B cell (primary cell): ENCODE measurements around the gene MKRN1. TPM values are rescaled to one million over a fixed set of nuclear protein-coding genes. Genes with fewer than 3 reads are reported as not detected.
A peak's percentile ranks its signal among the peaks of the same experiment; 100 is the strongest.

ENCODE experiments used
- ATAC-seq: fragments of 200-7000 bp; cut with Tn5 transposase; one replicate; pipeline ENCODE4 v1.10.0; 2021; ENCODE audit warnings: low read depth, mild to moderate bottlenecking, moderate number of reproducible peaks, moderate library complexity
- CTCF ChIA-PET: fragments of 350-600 bp; sonication (Branson Sonifier 250); formaldehyde crosslinking; loops from one replicate; lab custom pipeline; 2021; ENCODE audit warnings: antibody characterized with exemption, inconsistent platforms; lab: Charles Lee
- POLR2A ChIA-PET: fragments of 350-600 bp; sonication (Branson Sonifier 250); formaldehyde crosslinking; loops from one replicate; lab custom pipeline; 2021; ENCODE audit warnings: antibody characterized with exemption; lab: Charles Lee
- DNase-seq: peaks from one replicate; pipeline ENCODE4 v3.0.0; 2013
- H2AFZ ChIP-seq: 2 replicates; pipeline ENCODE4 v1.6.1; 2012; ENCODE audit warnings: mild to moderate bottlenecking, low read depth, low read length; ENCODE audit not compliant: insufficient read depth, poor library complexity, severe bottlenecking
- H3K27ac ChIP-seq, 2 donors: 1 replicate in 1 of 2; 2 replicates in 1 of 2; pipeline ENCODE4 v1.5.1; 2012 to 2013; ENCODE audit warnings: low read length in 2 of 2, mild to moderate bottlenecking in 2 of 2, moderate library complexity in 1 of 2
- H3K27me3 ChIP-seq, 4 experiments: fragments of 200-600 bp in 1 of 4; sonication (generic) in 1 of 4; replicated peaks in 1 of 4; 1 replicate in 2 of 4; 2 replicates in 2 of 4; pipeline versions ENCODE4 v1.6.1 to v1.7.0; 2013 to 2016; ENCODE audit warnings: low read length in 3 of 4, mild to moderate bottlenecking in 2 of 4, mixed read lengths in 1 of 4, moderate library complexity in 1 of 4; ENCODE audit not compliant: insufficient read depth in 4 of 4, control insufficient read depth in 3 of 4; ENCODE audit errors: control extremely low read depth in 1 of 4
- H3K36me3 ChIP-seq, 2 experiments: replicated peaks in 1 of 2; 1 replicate in 1 of 2; 2 replicates in 1 of 2; pipeline versions ENCODE4 v1.6.1 to v1.7.1; 2013; ENCODE audit warnings: low read length in 1 of 2; ENCODE audit not compliant: insufficient read depth in 2 of 2, control insufficient read depth in 1 of 2; ENCODE audit errors: control extremely low read depth in 1 of 2, extremely low read depth in 1 of 2
- H3K4me1 ChIP-seq, 2 donors: fragments of 200-600 bp in 1 of 2; sonication (generic) in 1 of 2; 1 replicate in 1 of 2; 2 replicates in 1 of 2; pipeline versions ENCODE4 v1.5.1 to v1.6.1; 2013 to 2017; ENCODE audit warnings: low read length in 2 of 2; ENCODE audit not compliant: control insufficient read depth in 2 of 2, insufficient read depth in 2 of 2
- H3K4me2 ChIP-seq: replicated peaks from 2 replicates; pipeline ENCODE3; 2012; ENCODE audit warnings: mild to moderate bottlenecking, low read depth, low read length; ENCODE audit not compliant: poor library complexity, severe bottlenecking
- H3K4me3 ChIP-seq, 5 experiments: fragments of 200-600 bp in 1 of 5; sonication (generic) in 1 of 5; 1 replicate in 3 of 5; 2 replicates in 2 of 5; pipeline versions ENCODE4 v1.5.1 to v1.7.0; 2011 to 2016; ENCODE audit warnings: low read length in 4 of 5, mild to moderate bottlenecking in 4 of 5, low read depth in 2 of 5, control low read depth in 1 of 5, moderate library complexity in 1 of 5; ENCODE audit not compliant: insufficient read depth in 1 of 5; ENCODE audit errors: control extremely low read depth in 1 of 5, extremely low read depth in 1 of 5
- H3K79me2 ChIP-seq: fragments of 200-600 bp; sonication (generic); one replicate; pipeline ENCODE4 v1.6.0; 2016; ENCODE audit warnings: low read length; ENCODE audit not compliant: control insufficient read depth, insufficient read depth
- H3K9ac ChIP-seq: fragments of 200-600 bp; sonication (generic); 2 replicates; pipeline ENCODE4 v1.6.1; 2017; ENCODE audit warnings: mild to moderate bottlenecking, low read length, moderate library complexity
- H3K9me3 ChIP-seq, 3 donors: one replicate each; pipeline versions ENCODE4 v1.6.1 to v1.7.1; 2013; ENCODE audit warnings: low read length in 2 of 3; ENCODE audit not compliant: control insufficient read depth in 2 of 3, insufficient read depth in 1 of 3; ENCODE audit errors: control extremely low read depth in 1 of 3
- H4K20me1 ChIP-seq: 2 replicates; pipeline ENCODE4 v1.6.0; 2012; ENCODE audit warnings: mild to moderate bottlenecking, low read length; ENCODE audit not compliant: insufficient read depth, control insufficient read depth, poor library complexity, severe bottlenecking
- H3K27ac Mint-ChIP-seq: one replicate; pipeline ENCODE4 v1.8.0; 2021; ENCODE audit warnings: mixed read lengths
- H3K27me3 Mint-ChIP-seq: one replicate; pipeline ENCODE4 v1.8.0; 2021; ENCODE audit warnings: mixed read lengths
- H3K4me1 Mint-ChIP-seq: one replicate; pipeline ENCODE4 v1.8.0; 2021; ENCODE audit warnings: mixed read lengths
- H3K4me3 Mint-ChIP-seq: one replicate; pipeline ENCODE4 v1.8.0; 2021; ENCODE audit warnings: mixed read lengths
- H3K9me3 Mint-ChIP-seq: one replicate; pipeline ENCODE4 v1.8.0; 2022; ENCODE audit warnings: mixed read lengths; ENCODE audit not compliant: insufficient read depth
- EZH2 ChIP-seq: IDR thresholded peaks from 2 replicates; pipeline ENCODE4 v1.6.1; 2012; ENCODE audit warnings: borderline replicate concordance, low read depth, mild to moderate bottlenecking, moderate library complexity, low read length; ENCODE audit not compliant: insufficient read depth, poor library complexity, severe bottlenecking
- WGBS: methylation state at CpG from one replicate; pipeline ENCODE4 v1.1.5; 2013; ENCODE audit warnings: missing lambda C conversion rate; ENCODE audit not compliant: insufficient coverage; 5-methylcytosine and 5-hydroxymethylcytosine counted together
- intact Hi-C: fragments of 100-400 bp; cut with micrococcal nuclease; formaldehyde crosslinking; loops from one replicate; pipeline ENCODE4 v1.10.0; 2022
- polyA plus RNA-seq: library from polyadenylated mRNA; depleted of rRNA; stranded (reverse); fragments of >200 nt; gene quantifications from 2 replicates; pipeline ENCODE4 v1.2.3, GENCODE V29; 2012
- total RNA-seq, 2 donors: library from RNA; stranded (reverse); fragments of 120-200 nt in 1 of 2; gene quantifications; 1 replicate in 1 of 2; 2 replicates in 1 of 2; pipeline versions ENCODE4 v1.2.3 to v1.2.4, GENCODE V29; 2013 to 2022
- TF ChIP-seq, protein P1 (sequence below): fragments of 200-600 bp; IDR thresholded peaks from one replicate; pipeline ENCODE4 v1.8.0; 2022; ENCODE audit warnings: antibody characterized with exemption, mild to moderate bottlenecking

The MKRN1 gene
- total and polyA plus RNA-seq, 2 donors (not counting 1 experiment from before 2014, with no cell fraction given), result 41.9 to 147 TPM

DNA sequence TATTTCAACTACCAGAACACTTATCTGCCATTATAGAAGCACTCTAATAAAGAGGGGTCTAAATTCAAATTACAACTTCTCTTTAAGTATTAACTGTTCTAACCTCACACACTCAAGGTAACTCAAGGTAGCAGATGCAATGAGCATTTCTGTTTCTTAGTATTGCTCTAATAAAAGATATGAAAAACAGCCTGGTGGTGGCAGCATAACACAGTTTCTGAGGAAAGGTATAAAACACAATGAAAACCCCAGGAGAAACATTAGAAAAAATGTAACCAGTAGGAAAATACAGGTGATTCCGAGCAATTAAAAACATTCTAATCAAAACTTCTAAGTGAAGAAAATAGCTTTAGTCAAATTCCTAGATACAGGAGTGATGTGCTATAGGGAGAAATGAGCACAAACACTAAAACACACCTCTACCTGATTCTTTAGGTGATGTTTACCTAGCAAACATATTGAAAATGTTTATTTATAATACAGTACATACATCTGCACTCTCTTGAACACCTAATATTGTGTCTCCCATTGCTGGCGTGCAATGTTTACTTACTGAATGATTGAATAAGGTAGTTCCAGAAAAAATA is 3.5 kb downstream of the MKRN1 start:
- TF ChIP-seq, protein P1, sequence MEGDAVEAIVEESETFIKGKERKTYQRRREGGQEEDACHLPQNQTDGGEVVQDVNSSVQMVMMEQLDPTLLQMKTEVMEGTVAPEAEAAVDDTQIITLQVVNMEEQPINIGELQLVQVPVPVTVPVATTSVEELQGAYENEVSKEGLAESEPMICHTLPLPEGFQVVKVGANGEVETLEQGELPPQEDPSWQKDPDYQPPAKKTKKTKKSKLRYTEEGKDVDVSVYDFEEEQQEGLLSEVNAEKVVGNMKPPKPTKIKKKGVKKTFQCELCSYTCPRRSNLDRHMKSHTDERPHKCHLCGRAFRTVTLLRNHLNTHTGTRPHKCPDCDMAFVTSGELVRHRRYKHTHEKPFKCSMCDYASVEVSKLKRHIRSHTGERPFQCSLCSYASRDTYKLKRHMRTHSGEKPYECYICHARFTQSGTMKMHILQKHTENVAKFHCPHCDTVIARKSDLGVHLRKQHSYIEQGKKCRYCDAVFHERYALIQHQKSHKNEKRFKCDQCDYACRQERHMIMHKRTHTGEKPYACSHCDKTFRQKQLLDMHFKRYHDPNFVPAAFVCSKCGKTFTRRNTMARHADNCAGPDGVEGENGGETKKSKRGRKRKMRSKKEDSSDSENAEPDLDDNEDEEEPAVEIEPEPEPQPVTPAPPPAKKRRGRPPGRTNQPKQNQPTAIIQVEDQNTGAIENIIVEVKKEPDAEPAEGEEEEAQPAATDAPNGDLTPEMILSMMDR, result peak; percentile 78
- TF ChIP-seq EZH2, result no peak
- Histone ChIP-seq H3K36me3 (peaks cover 4 to 11% of the 10 kb centered on the region in 2 experiments), H3K4me3 (no peak overlapping the region), H3K27me3 (no peaks in the 10 kb centered on the region), H3K9me3 (no peaks in the 10 kb centered on the region), H3K4me2 (no peak overlapping the region), H4K20me1 (peaks cover 55% of the 10 kb centered on the region), H3K9ac (no peak overlapping the region), H2AFZ (no peak overlapping the region), H3K27ac (no peak overlapping the region), H3K4me1 (peaks cover 26 to 27% of the 10 kb centered on the region in 2 donors), H3K79me2 (peaks cover 79% of the 10 kb centered on the region)
- peaks cover 36% of the 10 kb centered on the region for H3K4me1 Mint-ChIP-seq
- H3K27me3 Mint-ChIP-seq, result no peaks in the 10 kb centered on the region
- peak overlapping the region; percentile 53 for H3K4me3 Mint-ChIP-seq
- WGBS, result no CpG with 5 or more reads among the region's 2 CpGs
- peak overlapping the region; percentile 59 for H3K27ac Mint-ChIP-seq
- intact Hi-C loops, result loop anchor here (1.0 to 5.0 kb wide), 6 partner anchors 17 to 539 kb away; partner anchors contain the start of gene BRAF
- DNase-seq, result peak; percentile 68
- ATAC-seq, result no peak
- H3K9me3 Mint-ChIP-seq, result no peaks in the 10 kb centered on the region
- ChIA-PET POLR2A (interaction anchor here (1.5 kb wide), 1 partner anchor 178 kb away, joined by 9 read pairs; no protein-coding TSS in a partner anchor), CTCF (interaction anchor here (0.6 to 8.7 kb wide), 11 partner anchors 11 to 329 kb away, joined by 3 to 96 read pairs (median 3); no protein-coding TSS in a partner anchor)

DNA sequence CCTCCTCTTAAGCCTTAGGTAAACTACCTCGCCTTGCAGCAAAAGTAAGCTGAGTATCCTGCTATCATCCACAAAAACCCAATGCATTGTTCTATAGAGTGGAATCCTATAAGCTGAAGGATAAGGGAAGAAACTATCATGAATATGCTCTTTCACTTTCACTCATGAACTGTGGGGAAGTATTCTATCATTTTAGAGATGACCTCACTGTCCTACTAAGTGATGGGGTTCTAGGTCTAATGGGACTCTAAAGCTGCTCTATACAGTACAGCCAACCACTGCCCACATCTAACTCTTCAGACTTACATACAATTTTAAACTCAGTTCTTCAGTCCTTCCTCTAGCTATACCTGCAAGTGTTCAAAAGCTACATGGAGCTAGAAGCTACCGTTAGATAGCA is 16.2 kb downstream of the MKRN1 start:
- Histone ChIP-seq H3K4me2 (no peak overlapping the region), H4K20me1 (peaks cover 84% of the 10 kb centered on the region), H2AFZ (no peak overlapping the region), H3K27me3 (no peaks in the 10 kb centered on the region), H3K9me3 (no peaks in the 10 kb centered on the region), H3K36me3 (peaks cover 14 to 59% of the 10 kb centered on the region in 2 experiments), H3K4me3 (no peak overlapping the region), H3K4me1 (no peaks in the 10 kb centered on the region), H3K9ac (no peak overlapping the region), H3K27ac (no peak overlapping the region), H3K79me2 (peaks cover 75% of the 10 kb centered on the region)
- CTCF ChIA-PET, result interaction anchor here (1.0 to 1.4 kb wide), 2 partner anchors 14 to 87 kb away, joined by 3 to 4 read pairs; no protein-coding TSS in a partner anchor
- DNase-seq (no peak), ATAC-seq (no peak)
- Mint-ChIP-seq H3K27ac (no peak overlapping the region), H3K27me3 (no peaks in the 10 kb centered on the region), H3K4me3 (no peak overlapping the region), H3K4me1 (peaks cover 8% of the 10 kb centered on the region), H3K9me3 (no peaks in the 10 kb centered on the region)
- POLR2A ChIA-PET, result no interaction called here
- no CpG with 5 or more reads among the region's 2 CpGs for WGBS
- TF ChIP-seq, protein P1, result no peak
- TF ChIP-seq EZH2, result no peak
- intact Hi-C loops, result no loop called here
